Measurements from ENCODE around the gene DLG5.

Gene DLG5

GRCh38 chr10:77961668-77962067 is 35.1 kb upstream of the DLG5 start:
- no peak for TF ChIP-seq TAF1 (IDR thresholded peaks at IDR 0.05; ENCODE audit: borderline replicate concordance, insufficient read depth, low read length)
- no peak for TF ChIP-seq POLR2AphosphoS5 (IDR thresholded peaks at IDR 0.05; ENCODE audit: low read depth, low read length)
- TF ChIP-seq REST (IDR thresholded peaks at IDR 0.05; ENCODE audit: insufficient read depth in 1 of 2, low read depth in 2 of 2, low read length in 2 of 2), result no peak
- no peak for TF ChIP-seq SIN3A (IDR thresholded peaks at IDR 0.05; ENCODE audit: borderline replicate concordance, insufficient read depth, low read length)

- TF ChIP-seq FOXP2 (optimal IDR thresholded peaks at IDR 0.05; ENCODE audit: borderline replicate concordance, extremely low read depth, extremely low read length, insufficient read depth) (no peak), TAF1 (IDR thresholded peaks at IDR 0.05; ENCODE audit: borderline replicate concordance, insufficient read depth, low read length) (no peak), POLR2AphosphoS5 (IDR thresholded peaks at IDR 0.05; ENCODE audit: low read depth, low read length) (no peak), SIN3A (IDR thresholded peaks at IDR 0.05; ENCODE audit: borderline replicate concordance, insufficient read depth, low read length) (no peak), REST (IDR thresholded peaks at IDR 0.05; ENCODE audit: insufficient read depth in 1 of 2, low read depth in 2 of 2, low read length in 2 of 2) (no peak)
Observed at GRCh38 chr10:77960829-77961329, 34.3 kb upstream of the DLG5 start.

GRCh38 chr10:77959887-77960455 is 33.4 kb upstream of the DLG5 start:
- TF ChIP-seq SIN3A (IDR thresholded peaks at IDR 0.05; ENCODE audit: borderline replicate concordance, insufficient read depth, low read length), result no peak
- no peak for TF ChIP-seq POLR2AphosphoS5 (IDR thresholded peaks at IDR 0.05; ENCODE audit: low read depth, low read length)
- no peak for TF ChIP-seq REST (IDR thresholded peaks at IDR 0.05; ENCODE audit: insufficient read depth in 1 of 2, low read depth in 2 of 2, low read length in 2 of 2)
- no peak for TF ChIP-seq FOXP2 (optimal IDR thresholded peaks at IDR 0.05; ENCODE audit: borderline replicate concordance, extremely low read depth, extremely low read length, insufficient read depth)

- no peak for TF ChIP-seq SIN3A (IDR thresholded peaks at IDR 0.05; ENCODE audit: borderline replicate concordance, insufficient read depth, low read length)
- TF ChIP-seq TAF1 (IDR thresholded peaks at IDR 0.05; ENCODE audit: borderline replicate concordance, insufficient read depth, low read length), result no peak
- no peak for TF ChIP-seq POLR2AphosphoS5 (IDR thresholded peaks at IDR 0.05; ENCODE audit: low read depth, low read length)
- TF ChIP-seq REST (IDR thresholded peaks at IDR 0.05; ENCODE audit: insufficient read depth in 1 of 2, low read depth in 2 of 2, low read length in 2 of 2), result no peak
- TF ChIP-seq FOXP2 (optimal IDR thresholded peaks at IDR 0.05; ENCODE audit: borderline replicate concordance, extremely low read depth, extremely low read length, insufficient read depth), result no peak
Observed at GRCh38 chr10:77959384-77959783, 32.8 kb upstream of the DLG5 start.

- TF ChIP-seq TAF1 (IDR thresholded peaks at IDR 0.05; ENCODE audit: borderline replicate concordance, insufficient read depth, low read length), result no peak
- TF ChIP-seq POLR2AphosphoS5 (IDR thresholded peaks at IDR 0.05; ENCODE audit: low read depth, low read length), result no peak
- no peak for TF ChIP-seq REST (IDR thresholded peaks at IDR 0.05; ENCODE audit: insufficient read depth in 1 of 2, low read depth in 2 of 2, low read length in 2 of 2)
- TF ChIP-seq SIN3A (IDR thresholded peaks at IDR 0.05; ENCODE audit: borderline replicate concordance, insufficient read depth, low read length), result no peak
Observed at GRCh38 chr10:77955136-77955535, 28.6 kb upstream of the DLG5 start.

Measured in PFSK-1 (cell line).